ENCODE measurements around the gene TULP3.

DNA sequence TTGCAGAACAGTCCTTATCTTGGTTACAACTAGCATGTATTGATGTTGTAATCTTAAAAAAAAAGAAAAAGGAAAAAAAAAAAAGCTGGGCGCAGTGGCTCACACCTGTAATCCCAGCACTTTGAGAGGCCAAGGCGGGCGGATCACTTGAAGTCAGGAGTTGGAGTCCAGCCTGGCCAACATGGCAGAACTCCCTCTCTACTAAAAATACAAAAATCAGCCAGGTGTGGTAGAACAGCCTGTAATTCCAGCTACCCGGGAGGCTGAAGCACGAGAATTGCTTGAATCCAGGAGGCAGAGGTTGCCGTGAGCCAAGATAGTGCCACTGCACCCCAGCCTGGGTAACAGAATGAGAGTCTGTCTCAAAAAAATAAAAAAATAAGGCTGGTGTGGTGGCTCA, 42.9 kb downstream of the TULP3 start:
- TF ChIP-seq, protein P1, sequence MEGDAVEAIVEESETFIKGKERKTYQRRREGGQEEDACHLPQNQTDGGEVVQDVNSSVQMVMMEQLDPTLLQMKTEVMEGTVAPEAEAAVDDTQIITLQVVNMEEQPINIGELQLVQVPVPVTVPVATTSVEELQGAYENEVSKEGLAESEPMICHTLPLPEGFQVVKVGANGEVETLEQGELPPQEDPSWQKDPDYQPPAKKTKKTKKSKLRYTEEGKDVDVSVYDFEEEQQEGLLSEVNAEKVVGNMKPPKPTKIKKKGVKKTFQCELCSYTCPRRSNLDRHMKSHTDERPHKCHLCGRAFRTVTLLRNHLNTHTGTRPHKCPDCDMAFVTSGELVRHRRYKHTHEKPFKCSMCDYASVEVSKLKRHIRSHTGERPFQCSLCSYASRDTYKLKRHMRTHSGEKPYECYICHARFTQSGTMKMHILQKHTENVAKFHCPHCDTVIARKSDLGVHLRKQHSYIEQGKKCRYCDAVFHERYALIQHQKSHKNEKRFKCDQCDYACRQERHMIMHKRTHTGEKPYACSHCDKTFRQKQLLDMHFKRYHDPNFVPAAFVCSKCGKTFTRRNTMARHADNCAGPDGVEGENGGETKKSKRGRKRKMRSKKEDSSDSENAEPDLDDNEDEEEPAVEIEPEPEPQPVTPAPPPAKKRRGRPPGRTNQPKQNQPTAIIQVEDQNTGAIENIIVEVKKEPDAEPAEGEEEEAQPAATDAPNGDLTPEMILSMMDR (IDR thresholded peaks at IDR 0.05), result no peak
- TF ChIP-seq POLR2A (IDR thresholded peaks at IDR 0.05), result no peak
